Activated T-helper 17 cell treated with anti-CD3 and anti-CD28 coated beads, Interleukin-2, amount 50 U/mL, for 72 hours (primary cell): ENCODE results near the gene AKT1. TPM values are rescaled to one million over a fixed set of nuclear protein-coding genes. Genes with fewer than 3 reads are reported as not detected.
A peak's percentile ranks its signal among the peaks of the same experiment; 100 is the strongest.
"Not testable (repeated sequence)": the region's sequence is repeated elsewhere in the genome, so short reads cannot be mapped to it uniquely, and the experiment has no call there.

ENCODE experiments used
- ATAC-seq: fragments of 150-1000 bp; cut with Tn5 transposase; replicated peaks from 2 replicates; pipeline ENCODE4 v1.10.0; 2021; ENCODE audit warnings: mild to moderate bottlenecking, moderate library complexity
- H3K27ac Mint-ChIP-seq: one replicate; pipeline ENCODE4 v1.8.0; 2022; ENCODE audit warnings: mixed read lengths
- H3K27me3 Mint-ChIP-seq: one replicate; pipeline ENCODE4 v1.8.0; 2022; ENCODE audit warnings: mixed read lengths
- H3K36me3 Mint-ChIP-seq: one replicate; pipeline ENCODE4 v1.8.0; 2022; ENCODE audit warnings: low read depth, mild to moderate bottlenecking, mixed read lengths
- H3K4me1 Mint-ChIP-seq: one replicate; pipeline ENCODE4 v1.8.0; 2022; ENCODE audit warnings: mixed read lengths
- H3K4me3 Mint-ChIP-seq: one replicate; pipeline ENCODE4 v1.8.0; 2022; ENCODE audit warnings: mild to moderate bottlenecking, mixed read lengths
- H3K9me3 Mint-ChIP-seq: one replicate; pipeline ENCODE4 v1.8.0; 2022; ENCODE audit warnings: mixed read lengths
- total RNA-seq, 2 donors: library from RNA; stranded (reverse); gene quantifications; one replicate each; pipeline ENCODE4 v1.2.3, GENCODE V29; 2022

Gene AKT1
- total RNA-seq, 2 donors from 2014 or later, result 81.3 to 160 TPM

DNA sequence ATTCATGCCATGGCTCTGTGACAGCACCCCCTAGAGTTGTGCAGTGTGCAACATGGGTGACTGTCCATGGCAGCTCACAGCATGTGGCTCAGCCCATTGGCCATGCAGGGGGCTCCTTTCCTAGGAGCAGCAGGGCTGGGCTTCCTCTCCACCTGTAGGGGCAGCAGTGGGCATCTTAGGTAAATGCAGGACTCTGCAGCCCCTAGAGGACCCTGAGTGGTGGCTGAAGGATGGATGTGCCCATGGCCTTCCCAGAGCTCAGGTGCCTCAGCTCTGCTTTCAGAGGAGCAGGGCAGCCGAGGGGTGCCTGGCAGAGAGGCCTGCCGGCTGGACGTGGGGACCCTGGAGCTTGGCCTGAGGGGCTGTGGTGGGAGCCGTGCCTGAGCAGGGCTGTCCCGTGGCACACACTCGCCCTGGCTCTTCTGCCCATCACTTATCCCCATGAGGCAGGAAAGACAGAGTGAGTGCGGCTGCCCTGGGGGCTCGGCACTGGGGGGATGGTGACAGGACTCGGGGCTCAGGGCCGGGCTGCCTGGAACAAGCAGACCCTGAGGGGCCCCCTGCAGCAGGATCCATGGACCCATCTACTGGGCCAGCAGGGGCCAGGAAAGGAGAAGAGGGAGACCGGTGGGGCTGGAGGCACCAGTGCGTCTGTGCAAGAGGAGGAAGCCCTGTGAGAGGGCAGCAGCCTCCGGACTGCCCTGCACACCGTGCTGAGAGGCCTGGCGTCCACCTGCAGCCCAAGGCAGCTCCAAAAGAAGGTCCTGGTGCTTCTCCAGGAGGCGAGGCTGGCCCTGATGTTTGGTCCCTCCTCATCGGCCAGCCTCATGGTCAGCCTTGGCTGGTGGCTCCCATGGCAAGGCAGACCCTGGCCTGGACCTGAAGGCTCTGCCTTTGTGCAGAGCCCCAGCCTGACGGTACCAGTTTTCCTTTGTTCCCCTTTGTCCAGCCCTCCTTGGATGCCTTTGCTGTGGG, 63.9 kb downstream of the AKT1 start:
- no peaks in the 10 kb centered on the region for H3K9me3 Mint-ChIP-seq
- no peak overlapping the region for H3K27ac Mint-ChIP-seq
- H3K4me3 Mint-ChIP-seq, result no peak overlapping the region
- no peak for ATAC-seq
- no peaks in the 10 kb centered on the region for H3K4me1 Mint-ChIP-seq
- H3K36me3 Mint-ChIP-seq, result no peaks in the 10 kb centered on the region
- no peaks in the 10 kb centered on the region for H3K27me3 Mint-ChIP-seq

- Mint-ChIP-seq H3K36me3 (no peaks in the 10 kb centered on the region), H3K27me3 (no peaks in the 10 kb centered on the region), H3K4me1 (no peaks in the 10 kb centered on the region), H3K4me3 (no peak overlapping the region), H3K27ac (no peak overlapping the region), H3K9me3 (no peaks in the 10 kb centered on the region)
- no peak for ATAC-seq
Observed at GRCh38 chr14:104730487-104730886, 65.1 kb downstream of the AKT1 start.

GRCh38 chr14:104729835-104730181, 65.7 kb downstream of the AKT1 start:
- Mint-ChIP-seq H3K4me3 (no peak overlapping the region), H3K36me3 (no peaks in the 10 kb centered on the region), H3K4me1 (no peaks in the 10 kb centered on the region), H3K27ac (no peak overlapping the region), H3K27me3 (no peaks in the 10 kb centered on the region), H3K9me3 (no peaks in the 10 kb centered on the region)
- no peak for ATAC-seq

- H3K27ac Mint-ChIP-seq, ATAC-seq, H3K27me3 Mint-ChIP-seq, H3K9me3 Mint-ChIP-seq, H3K4me1 Mint-ChIP-seq, H3K4me3 Mint-ChIP-seq, H3K36me3 Mint-ChIP-seq: not testable (repeated sequence)
Observed at GRCh38 chr14:104729176-104729834, 66.2 kb downstream of the AKT1 start.

DNA sequence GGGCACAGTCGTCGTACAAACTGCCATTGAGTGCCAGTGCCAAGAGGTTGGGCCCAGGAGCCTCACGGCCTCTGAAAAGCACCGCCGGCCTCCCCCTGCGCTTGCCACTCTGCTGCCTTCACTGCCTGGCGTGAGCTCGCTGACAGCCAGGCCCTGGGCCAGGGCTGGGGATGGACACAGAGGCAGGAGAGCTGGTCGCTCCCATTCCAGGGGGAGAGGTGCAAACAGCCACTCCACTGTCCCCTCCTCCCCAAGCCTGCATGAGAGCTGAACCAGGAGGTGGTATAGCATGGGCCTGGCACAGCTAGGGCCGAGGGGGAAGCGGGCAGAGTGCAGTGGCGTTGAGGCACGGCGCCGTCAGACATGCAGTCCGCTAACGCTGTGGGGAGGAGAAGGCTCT, 66.9 kb downstream of the AKT1 start:
- Mint-ChIP-seq H3K9me3 (no peaks in the 10 kb centered on the region), H3K36me3 (no peaks in the 10 kb centered on the region), H3K27me3 (no peaks in the 10 kb centered on the region), H3K4me3 (no peak overlapping the region), H3K27ac (no peak overlapping the region), H3K4me1 (no peaks in the 10 kb centered on the region)
- ATAC-seq, result no peak

- H3K9me3 Mint-ChIP-seq, result no peaks in the 10 kb centered on the region
- no peaks in the 10 kb centered on the region for H3K27me3 Mint-ChIP-seq
- H3K4me1 Mint-ChIP-seq, result no peaks in the 10 kb centered on the region
- H3K27ac Mint-ChIP-seq, result no peak overlapping the region
- no peaks in the 10 kb centered on the region for H3K36me3 Mint-ChIP-seq
- ATAC-seq, result no peak
- H3K4me3 Mint-ChIP-seq, result no peak overlapping the region
Observed at GRCh38 chr14:104726600-104727451, 68.7 kb downstream of the AKT1 start.

GRCh38 chr14:104725772-104726548, 69.6 kb downstream of the AKT1 start:
- no peak for ATAC-seq
- H3K27ac Mint-ChIP-seq, result no peak overlapping the region
- no peaks in the 10 kb centered on the region for H3K9me3 Mint-ChIP-seq
- H3K4me1 Mint-ChIP-seq, result no peaks in the 10 kb centered on the region
- no peaks in the 10 kb centered on the region for H3K27me3 Mint-ChIP-seq
- H3K4me3 Mint-ChIP-seq, result peak overlapping the region; percentile 35
- H3K36me3 Mint-ChIP-seq, result no peaks in the 10 kb centered on the region

GRCh38 chr14:104724981-104725771, 70.4 kb downstream of the AKT1 start:
- no peaks in the 10 kb centered on the region for H3K36me3 Mint-ChIP-seq
- H3K27ac Mint-ChIP-seq, result no peak overlapping the region
- no peak for ATAC-seq
- H3K27me3 Mint-ChIP-seq, result no peaks in the 10 kb centered on the region
- H3K9me3 Mint-ChIP-seq, result no peaks in the 10 kb centered on the region
- H3K4me1 Mint-ChIP-seq, result no peaks in the 10 kb centered on the region
- peak overlapping the region; percentile 35 for H3K4me3 Mint-ChIP-seq

DNA sequence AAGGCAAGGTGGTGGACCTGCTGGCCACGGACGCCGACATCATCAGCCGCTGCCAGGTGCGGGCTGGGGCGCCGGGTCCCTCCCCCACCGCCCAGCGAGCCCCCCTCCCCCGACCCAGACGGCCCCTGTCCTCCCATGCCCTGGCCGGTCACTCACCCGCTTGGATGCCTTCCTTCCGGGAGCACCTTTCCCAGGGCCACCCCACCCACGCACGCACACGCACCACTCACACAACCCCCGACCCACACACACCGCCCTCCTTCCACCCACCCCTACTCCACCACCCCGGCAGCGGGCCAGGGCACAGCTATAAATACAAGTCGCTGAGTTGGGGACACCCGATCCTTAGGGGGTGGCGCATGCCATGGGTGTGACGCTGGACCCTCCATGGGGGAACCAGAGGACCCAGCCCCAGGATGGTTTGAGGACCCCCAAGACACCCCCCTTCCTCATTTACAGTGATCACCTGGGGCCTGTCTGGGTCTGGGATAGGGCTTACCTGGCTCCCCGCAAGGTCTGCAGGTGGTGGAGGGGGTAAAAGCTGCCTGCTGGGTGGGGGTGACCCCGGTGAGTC, 71.1 kb downstream of the AKT1 start:
- Mint-ChIP-seq H3K27me3 (no peaks in the 10 kb centered on the region), H3K4me3 (peak overlapping the region; percentile 35), H3K4me1 (no peaks in the 10 kb centered on the region), H3K9me3 (no peaks in the 10 kb centered on the region), H3K36me3 (no peaks in the 10 kb centered on the region), H3K27ac (no peak overlapping the region)
- no peak for ATAC-seq

GRCh38 chr14:104723651-104724406, 71.7 kb downstream of the AKT1 start, which contains the start of gene ADSS1:
Gene ADSS1 (plus strand): TSS chr14:104724229. CDS start chr14:104724271, 42 bp downstream.
- Mint-ChIP-seq H3K4me1 (no peaks in the 10 kb centered on the region), H3K9me3 (no peaks in the 10 kb centered on the region), H3K4me3 (peak within 1 kb of the TSS; percentile 35), H3K27ac (no peak within 1 kb of the TSS), H3K27me3 (no peaks in the 10 kb centered on the region), H3K36me3 (no peaks in the 10 kb centered on the region)
- ATAC-seq, result peak; percentile 87

- Mint-ChIP-seq H3K4me3 (no peak overlapping the region), H3K27ac (no peak overlapping the region), H3K9me3 (no peaks in the 10 kb centered on the region), H3K36me3 (no peaks in the 10 kb centered on the region), H3K4me1 (no peaks in the 10 kb centered on the region), H3K27me3 (no peaks in the 10 kb centered on the region)
- ATAC-seq, result peak; percentile 1
Observed at GRCh38 chr14:104722938-104723650, 72.5 kb downstream of the AKT1 start.
